ENCODE results near the gene FSTL3.
"Not testable (repeated sequence)": the region's sequence is repeated elsewhere in the genome, so short reads cannot be mapped to it uniquely, and the experiment has no call there.

- not testable (repeated sequence) for TF ChIP-seq CEBPB (IDR thresholded peaks at IDR 0.05; ENCODE audit: low read depth); POLR2AphosphoS5 (IDR thresholded peaks at IDR 0.05; ENCODE audit: low read depth, low read length); POLR2A (IDR thresholded peaks at IDR 0.05; ENCODE audit: borderline replicate concordance, extremely low read depth, insufficient read depth, insufficient read length); EZH2phosphoT487 (IDR thresholded peaks at IDR 0.05; ENCODE audit: borderline replicate concordance); CTCF (IDR thresholded peaks at IDR 0.05 in 2 of 3, conservative IDR thresholded peaks at IDR 0.05 in 1 of 3; ENCODE audit: borderline replicate concordance in 1 of 3, insufficient read depth in 1 of 3, low read depth in 2 of 3, low read length in 2 of 3); YY1 (IDR thresholded peaks at IDR 0.05; ENCODE audit: extremely low read depth, insufficient replicate concordance, low read depth, low read length)
- TF ChIP-seq, protein P1, sequence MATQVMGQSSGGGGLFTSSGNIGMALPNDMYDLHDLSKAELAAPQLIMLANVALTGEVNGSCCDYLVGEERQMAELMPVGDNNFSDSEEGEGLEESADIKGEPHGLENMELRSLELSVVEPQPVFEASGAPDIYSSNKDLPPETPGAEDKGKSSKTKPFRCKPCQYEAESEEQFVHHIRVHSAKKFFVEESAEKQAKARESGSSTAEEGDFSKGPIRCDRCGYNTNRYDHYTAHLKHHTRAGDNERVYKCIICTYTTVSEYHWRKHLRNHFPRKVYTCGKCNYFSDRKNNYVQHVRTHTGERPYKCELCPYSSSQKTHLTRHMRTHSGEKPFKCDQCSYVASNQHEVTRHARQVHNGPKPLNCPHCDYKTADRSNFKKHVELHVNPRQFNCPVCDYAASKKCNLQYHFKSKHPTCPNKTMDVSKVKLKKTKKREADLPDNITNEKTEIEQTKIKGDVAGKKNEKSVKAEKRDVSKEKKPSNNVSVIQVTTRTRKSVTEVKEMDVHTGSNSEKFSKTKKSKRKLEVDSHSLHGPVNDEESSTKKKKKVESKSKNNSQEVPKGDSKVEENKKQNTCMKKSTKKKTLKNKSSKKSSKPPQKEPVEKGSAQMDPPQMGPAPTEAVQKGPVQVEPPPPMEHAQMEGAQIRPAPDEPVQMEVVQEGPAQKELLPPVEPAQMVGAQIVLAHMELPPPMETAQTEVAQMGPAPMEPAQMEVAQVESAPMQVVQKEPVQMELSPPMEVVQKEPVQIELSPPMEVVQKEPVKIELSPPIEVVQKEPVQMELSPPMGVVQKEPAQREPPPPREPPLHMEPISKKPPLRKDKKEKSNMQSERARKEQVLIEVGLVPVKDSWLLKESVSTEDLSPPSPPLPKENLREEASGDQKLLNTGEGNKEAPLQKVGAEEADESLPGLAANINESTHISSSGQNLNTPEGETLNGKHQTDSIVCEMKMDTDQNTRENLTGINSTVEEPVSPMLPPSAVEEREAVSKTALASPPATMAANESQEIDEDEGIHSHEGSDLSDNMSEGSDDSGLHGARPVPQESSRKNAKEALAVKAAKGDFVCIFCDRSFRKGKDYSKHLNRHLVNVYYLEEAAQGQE (IDR thresholded peaks at IDR 0.05; ENCODE audit: low read depth) = not testable (repeated sequence)
Measured at GRCh38 chr19:698529-698928, 22.3 kb downstream of the FSTL3 start.
